GM19025 (cell line): ENCODE data around the gene IRX1.

Source experiments
- ATAC-seq: cut with Tn5 transposase; IDR thresholded peaks from one replicate; pipeline ENCODE4 v1.9.1; 2021; ENCODE audit warnings: mild to moderate bottlenecking, low read depth, moderate library complexity; ENCODE audit not compliant: unreplicated experiment

Gene IRX1

DNA sequence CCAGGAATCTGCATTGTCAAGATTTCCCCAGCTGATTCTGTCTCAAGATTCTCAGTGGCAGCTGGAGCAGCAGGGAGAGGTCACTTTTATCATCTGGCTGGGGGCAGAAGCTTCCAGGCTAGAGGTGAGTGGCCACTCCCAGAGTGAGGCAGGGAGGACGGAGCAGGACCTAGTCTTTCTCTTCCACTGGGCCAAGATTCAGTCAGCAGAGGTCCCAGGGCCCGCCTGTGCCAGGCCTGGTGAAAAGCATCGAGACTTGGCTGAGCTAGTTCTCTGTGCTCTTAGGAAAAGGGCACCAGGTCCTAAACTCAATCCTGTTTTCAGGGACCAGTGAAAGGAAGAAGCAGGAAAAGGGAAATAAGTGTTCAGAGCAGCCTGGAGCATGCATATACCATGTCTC, 46.6 kb downstream of the IRX1 start:
- ATAC-seq = no peak

DNA sequence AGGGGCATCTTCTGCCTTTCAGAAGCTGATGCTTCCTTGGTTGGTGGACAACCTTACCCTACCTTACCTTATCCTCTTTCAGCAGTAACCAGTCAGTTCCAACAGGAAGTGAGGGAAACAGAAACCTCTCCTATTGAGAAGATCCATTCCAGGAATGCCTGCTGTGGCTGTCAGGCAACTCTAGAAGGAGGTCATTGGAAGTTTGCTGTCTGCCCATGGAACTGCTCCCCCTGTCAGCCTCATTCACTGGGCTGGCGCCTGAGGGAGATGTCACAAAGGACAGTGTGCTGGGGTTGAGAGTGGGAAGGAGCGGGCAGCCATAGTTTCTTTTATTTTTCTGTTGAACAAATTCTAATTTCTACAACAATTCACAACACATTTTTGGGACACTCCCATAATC, 54.7 kb downstream of the IRX1 start:
- ATAC-seq = no peak

GRCh38 chr5:3650868-3651267, 55.2 kb downstream of the IRX1 start:
- no peak for ATAC-seq
